HG03571 (cell line): ENCODE results near the gene PDE4C.

Source experiments
- ATAC-seq: cut with Tn5 transposase; IDR thresholded peaks from one replicate; pipeline ENCODE4 v1.9.1; 2021; ENCODE audit not compliant: unreplicated experiment

The PDE4C gene

GRCh38 chr19:18198374-18198773, 27.9 kb downstream of the PDE4C start:
- ATAC-seq: no peak

GRCh38 chr19:18197941-18198340, 28.3 kb downstream of the PDE4C start:
- ATAC-seq: no peak

- ATAC-seq: no peak
Measured at GRCh38 chr19:18197306-18197705, 28.9 kb downstream of the PDE4C start.

- no peak for ATAC-seq
Measured at GRCh38 chr19:18196511-18196845, 29.8 kb downstream of the PDE4C start.

GRCh38 chr19:18194554-18195238, 31.5 kb downstream of the PDE4C start:
- ATAC-seq: no peak

- ATAC-seq: no peak
Measured at GRCh38 chr19:18194181-18194530, 32.1 kb downstream of the PDE4C start.

- peak; percentile 3 for ATAC-seq
Measured at GRCh38 chr19:18193388-18194180, 32.7 kb downstream of the PDE4C start.

GRCh38 chr19:18192673-18193387, 33.4 kb downstream of the PDE4C start, which contains the start of gene MPV17L2:
Gene MPV17L2, plus strand, starts transcription at chr19:18193218. Its CDS starts 64 bp downstream, at chr19:18193282.
- peak; percentile 72 for ATAC-seq

GRCh38 chr19:18191640-18192062, 34.6 kb downstream of the PDE4C start:
- no peak for ATAC-seq

- ATAC-seq: no peak
Measured at GRCh38 chr19:18190278-18190677, 36.0 kb downstream of the PDE4C start.

- no peak for ATAC-seq
Measured at GRCh38 chr19:18185538-18185937, 40.7 kb downstream of the PDE4C start.

GRCh38 chr19:18183529-18183928, 42.7 kb downstream of the PDE4C start:
- ATAC-seq: no peak

GRCh38 chr19:18179957-18180356, 46.3 kb downstream of the PDE4C start:
- no peak for ATAC-seq

GRCh38 chr19:18176367-18177310, 49.6 kb downstream of the PDE4C start:
- ATAC-seq: no peak

- ATAC-seq: no peak
Measured at GRCh38 chr19:18174983-18175382, 51.3 kb downstream of the PDE4C start.
